SK-N-MC (cell line): ENCODE results near the gene DUSP22.

Source experiments
- EZH2 ChIP-seq: fragments of 200-600 bp; sonication (generic); IDR thresholded peaks from one replicate; pipeline ENCODE4 v1.6.1; 2017; ENCODE audit warnings: antibody characterized with exemption
- POLR2AphosphoS5 ChIP-seq: IDR thresholded peaks from 2 replicates; pipeline ENCODE4 v1.6.1; 2012; ENCODE audit warnings: mild to moderate bottlenecking, low read depth, low read length, borderline replicate concordance

DNA sequence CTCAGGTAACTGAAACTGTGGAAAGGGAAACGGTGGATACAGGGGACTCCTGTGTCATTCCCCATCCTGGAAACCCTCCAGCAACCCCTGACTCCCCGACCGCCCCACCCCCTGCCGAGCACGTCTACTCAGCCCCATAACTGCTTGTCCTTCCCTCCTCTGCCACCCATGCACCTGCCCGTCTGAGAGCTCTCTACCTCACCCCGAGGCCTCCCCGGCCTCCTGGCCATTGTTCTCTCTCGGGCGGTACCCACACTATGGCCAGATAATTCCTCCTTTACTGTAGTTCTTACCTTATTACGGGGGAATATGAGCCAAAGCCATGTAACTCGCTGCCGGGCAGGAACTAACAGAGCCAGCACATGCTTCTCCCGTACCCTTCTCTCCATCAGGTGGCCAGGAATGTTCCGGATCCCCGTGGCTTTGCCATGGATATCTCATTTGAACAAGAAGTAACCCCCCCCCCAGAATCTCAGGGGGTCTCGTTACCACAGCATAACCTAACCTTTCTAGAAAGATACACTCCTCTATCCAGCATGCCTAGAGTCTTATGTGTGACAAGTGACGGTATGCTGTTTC is 94.5 kb downstream of the DUSP22 start:
- no peak for TF ChIP-seq EZH2
- TF ChIP-seq POLR2AphosphoS5 = no peak
